Skeletal muscle cell (primary cell): ENCODE data around the gene IFT80.
"Not testable (repeated sequence)": the region's sequence is repeated elsewhere in the genome, so short reads cannot be mapped to it uniquely, and the experiment has no call there.

Experiments used
- DNase-seq: peaks from one replicate; pipeline ENCODE4 v3.0.0-alpha.2; 2010; ENCODE audit warnings: low read depth
- H3K4me3 ChIP-seq: 2 replicates; pipeline ENCODE4 v1.5.1; 2011; ENCODE audit warnings: low read depth, mild to moderate bottlenecking, control low read depth, low read length, moderate library complexity

The IFT80 gene

DNA sequence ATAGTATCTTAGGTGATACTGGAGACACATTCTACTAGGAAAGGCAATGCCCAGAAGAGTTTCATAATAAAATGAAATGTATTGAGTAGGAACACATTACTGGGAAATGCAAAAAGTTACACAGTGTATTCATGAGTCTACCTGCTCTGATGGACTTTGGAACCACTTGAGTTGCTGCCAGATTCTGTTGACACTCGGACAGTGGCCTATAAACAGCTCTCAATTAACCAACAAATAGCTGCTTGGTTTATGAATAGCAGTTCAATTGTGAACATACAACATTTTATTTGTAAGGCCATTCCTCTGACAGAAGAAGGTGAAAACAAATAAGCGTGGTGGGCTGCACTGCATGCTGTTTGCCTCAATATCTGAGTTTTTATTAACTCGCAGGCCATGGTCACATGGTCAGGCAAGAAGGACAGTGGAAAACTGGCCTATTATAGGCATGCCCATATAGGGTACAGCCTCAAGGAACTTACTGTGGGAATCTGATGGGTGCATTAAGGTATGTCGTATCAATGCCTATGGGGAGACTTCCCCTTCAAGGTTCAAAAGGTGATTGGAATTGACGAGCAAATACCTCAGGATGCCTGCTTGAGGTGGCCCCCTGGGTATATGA lies 107.6 kb downstream of the IFT80 start:
- DNase-seq, result no peak
- no peak overlapping the region for H3K4me3 ChIP-seq

DNA sequence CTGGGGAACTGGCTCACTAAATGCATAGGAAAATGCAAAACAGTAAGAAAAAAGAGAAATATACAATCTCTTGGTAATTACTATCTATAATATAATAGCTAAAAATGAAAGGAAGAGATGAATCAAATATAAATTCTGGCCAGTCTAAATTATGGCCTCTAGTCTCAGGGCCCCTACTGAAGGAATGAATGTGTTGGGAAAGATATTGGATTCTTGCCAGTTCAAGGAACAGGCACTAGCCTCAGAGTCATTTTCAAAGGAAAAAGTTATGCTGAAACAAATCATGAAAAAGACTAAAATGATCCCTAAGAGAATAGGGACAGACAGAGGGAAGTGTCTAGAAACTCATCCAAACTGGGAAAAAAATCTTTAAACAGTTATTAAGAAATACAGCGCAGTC lies 111.4 kb downstream of the IFT80 start:
- H3K4me3 ChIP-seq, result no peak overlapping the region
- DNase-seq, result no peak

DNA sequence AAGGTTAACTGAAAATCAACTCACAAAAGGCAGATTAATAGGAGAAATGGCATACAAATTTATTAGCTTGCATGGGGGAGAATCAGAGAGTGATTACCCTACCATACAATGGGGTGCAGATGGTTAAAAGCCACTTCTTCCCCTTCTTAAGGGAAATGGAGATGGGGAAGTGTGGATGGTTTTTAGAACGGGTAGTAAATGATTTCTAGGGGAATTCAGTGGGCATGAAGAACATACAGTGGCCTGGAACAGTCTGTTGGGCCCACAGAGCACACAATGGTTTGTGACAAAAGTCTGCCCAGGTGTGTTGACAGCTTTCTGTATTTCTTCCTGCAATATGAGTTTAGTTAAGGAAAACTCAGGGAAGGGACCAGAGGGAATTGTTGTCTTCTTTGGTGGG lies 112.8 kb downstream of the IFT80 start:
- no peak for DNase-seq
- H3K4me3 ChIP-seq, result no peak overlapping the region

DNA sequence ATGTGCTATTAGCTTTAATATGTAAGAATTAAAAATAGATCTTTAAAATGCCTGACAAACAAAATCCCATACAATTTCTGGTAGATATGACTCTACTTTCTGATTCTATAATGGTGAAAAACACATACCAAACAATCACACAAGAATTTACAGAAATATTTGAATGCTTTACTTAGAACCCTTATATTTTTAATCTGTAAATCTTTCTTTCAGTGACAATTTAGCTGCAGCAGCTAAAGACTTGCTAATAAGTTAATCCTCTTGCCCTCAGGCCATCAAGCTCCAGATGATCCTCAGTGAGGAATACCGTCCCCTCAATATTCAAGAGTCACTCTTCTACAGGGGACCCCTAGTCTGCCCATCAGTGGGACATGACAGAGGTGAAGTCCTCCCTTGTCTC lies 118.2 kb downstream of the IFT80 start:
- no peak for DNase-seq
- H3K4me3 ChIP-seq, result no peak overlapping the region

DNA sequence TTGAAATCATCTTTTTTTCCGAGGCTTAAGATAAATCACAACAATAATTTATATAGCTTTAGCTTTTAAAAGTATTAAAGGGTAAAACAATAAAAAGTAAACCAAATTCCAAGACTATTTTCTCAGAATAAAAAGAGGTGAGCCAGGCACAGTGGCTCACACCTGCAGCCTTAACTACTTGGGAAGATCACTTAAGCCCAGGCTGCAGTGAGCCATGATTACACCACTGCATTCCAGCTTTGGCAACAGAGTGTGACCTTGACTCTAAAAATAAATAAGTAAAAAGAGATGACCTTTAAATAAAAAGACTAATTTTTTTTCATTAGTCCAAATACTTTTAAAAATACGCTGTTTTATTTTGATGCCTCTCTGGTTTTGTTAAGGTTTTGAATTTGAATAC lies 119.4 kb downstream of the IFT80 start:
- no peak overlapping the region for H3K4me3 ChIP-seq
- no peak for DNase-seq

DNA sequence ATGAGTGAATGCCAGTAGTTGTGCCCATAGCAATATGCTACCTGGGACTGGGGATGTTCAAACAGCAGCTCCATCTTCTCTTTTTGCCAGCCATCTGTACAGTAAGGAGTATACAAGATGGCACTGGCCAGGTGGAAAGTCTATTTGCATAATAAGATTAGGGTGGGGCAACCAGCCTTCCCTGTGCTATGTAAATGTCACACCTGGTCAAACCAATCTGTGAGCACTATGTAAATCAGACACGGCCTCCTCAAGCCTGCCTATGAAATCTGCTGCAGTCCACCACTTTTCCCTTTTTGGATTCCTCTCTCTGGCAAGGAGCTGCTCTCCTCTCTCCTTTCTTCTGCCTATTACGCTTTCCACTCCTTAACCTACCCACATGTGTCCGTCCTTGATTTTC lies 120.8 kb downstream of the IFT80 start:
- no peak overlapping the region for H3K4me3 ChIP-seq
- DNase-seq, result no peak

DNA sequence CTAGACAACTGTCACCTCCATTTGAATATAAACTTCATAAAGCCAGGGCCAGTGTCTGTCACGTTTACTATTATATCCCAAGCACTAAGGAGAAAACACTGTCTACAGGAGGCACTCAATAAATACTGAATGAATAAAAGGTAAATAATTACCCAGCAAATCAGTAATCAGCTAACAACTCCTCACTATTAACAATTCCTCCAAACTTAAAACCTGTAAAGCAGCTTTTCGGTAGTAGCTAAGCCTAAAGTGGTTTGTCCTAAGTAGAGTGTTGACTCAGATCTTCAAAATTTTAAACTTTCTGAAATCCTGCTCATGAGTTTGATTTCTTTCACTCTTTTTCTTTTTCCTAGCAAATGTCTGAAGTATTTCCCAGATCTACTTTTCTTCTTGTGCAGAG lies 133.9 kb downstream of the IFT80 start:
- DNase-seq, result no peak
- no peak overlapping the region for H3K4me3 ChIP-seq

DNA sequence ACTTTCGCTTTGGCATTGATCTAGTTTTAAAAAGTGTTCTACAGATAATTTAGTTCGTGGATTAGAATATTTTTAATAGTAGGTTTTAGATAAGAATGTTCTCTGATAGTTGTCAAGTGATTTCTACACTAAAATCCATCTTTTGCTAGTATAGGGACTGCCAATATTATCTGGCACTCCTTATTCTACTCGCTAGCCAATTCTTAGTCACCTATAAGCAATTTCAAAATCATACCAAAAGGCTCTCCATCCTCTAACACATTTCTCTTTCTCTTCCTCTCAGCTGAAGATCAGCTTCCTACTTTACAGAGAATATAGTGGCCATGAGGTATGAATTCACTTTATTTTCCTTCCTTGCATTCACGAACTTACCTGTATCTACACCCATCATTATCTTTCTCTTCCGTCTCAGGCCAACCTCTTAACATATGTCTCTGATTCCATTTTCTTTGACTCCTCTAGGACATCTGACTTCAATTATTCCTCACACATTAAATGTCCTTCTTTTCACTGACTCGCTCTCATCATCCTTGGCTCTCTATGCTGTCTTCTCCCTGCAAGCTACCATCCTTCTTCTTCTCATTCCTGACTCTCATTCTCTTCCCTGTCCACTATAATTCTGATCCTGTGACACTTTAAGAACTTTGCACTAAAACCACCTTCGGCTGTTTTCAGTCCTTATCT lies 138.3 kb downstream of the IFT80 start:
- no peak overlapping the region for H3K4me3 ChIP-seq
- no peak for DNase-seq

DNA sequence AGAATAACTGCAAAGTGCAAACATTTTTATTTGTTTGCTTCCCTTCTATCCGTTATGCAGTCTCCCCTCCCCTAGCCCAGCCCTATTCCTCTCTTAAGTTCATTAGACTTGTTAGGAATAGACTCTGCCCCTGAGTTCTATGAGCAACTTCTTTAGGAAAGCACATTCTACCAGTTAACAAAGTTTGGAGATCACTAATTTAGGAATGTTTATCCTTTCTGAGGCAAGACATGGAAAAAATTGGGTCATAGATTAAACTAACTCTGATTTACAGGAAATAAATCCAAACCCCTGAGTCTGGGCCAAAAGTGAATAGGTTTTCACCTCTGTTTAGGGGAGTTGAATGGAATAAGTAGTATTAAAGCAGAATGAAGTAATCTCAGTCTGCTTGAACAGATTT lies 139.4 kb downstream of the IFT80 start:
- DNase-seq, result no peak
- H3K4me3 ChIP-seq, result no peak overlapping the region

DNA sequence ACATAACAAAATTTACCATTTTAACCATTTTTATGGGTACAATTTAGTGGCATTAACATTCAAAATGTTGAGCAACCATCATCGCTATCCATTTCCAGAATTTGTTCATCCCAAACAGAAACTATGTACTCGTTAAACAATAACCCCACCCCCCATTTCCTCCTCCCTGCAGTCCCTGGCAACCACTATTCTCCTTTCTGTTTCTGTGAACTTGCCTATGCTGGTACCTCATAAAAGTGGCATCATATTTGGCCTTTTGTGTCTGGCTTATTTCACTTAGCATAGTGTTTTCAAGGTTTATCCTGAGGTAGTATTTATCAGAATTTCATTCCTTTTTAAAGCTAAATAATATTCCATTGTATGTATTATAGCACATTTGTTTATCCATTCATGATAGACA lies 141.4 kb downstream of the IFT80 start:
- H3K4me3 ChIP-seq, result no peak overlapping the region
- DNase-seq, result no peak

DNA sequence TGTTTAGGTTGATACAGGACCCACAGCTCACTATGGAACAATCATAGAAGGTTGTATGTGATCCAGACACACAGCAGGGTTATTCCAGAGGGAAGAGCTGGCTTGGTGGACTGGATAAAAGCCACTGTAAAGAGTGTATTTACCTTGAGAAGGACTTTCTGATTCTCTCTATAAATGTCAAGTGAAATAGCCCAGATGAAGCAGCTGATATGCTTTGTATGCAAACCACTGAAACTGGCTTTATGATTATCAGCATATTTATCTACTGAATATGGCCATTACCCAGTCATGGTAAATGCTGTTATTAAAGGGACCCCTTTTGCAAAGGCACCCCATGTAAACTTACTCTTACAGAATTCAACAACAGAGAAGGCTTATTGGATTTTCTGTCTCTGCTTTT lies 145.7 kb downstream of the IFT80 start:
- no peak overlapping the region for H3K4me3 ChIP-seq
- DNase-seq, result no peak

DNA sequence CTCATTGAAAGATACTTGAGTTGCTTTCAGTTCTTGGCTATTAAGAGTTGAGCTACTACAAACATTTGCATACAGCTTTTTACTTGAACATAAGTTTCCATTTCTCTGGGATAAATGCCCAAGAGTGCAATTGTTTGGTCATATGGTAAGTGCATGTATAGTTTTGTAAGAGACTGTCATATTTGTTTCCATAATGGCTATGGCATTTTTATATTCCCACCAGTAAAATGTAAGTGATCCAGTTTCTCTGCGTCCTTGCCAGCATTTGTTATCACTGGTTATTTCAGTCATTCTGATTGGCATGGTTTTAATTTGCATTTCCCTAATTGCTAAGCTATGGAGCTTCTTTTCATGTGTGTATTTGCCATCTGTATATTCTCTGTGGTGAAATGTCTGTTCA lies 151.3 kb downstream of the IFT80 start:
- H3K4me3 ChIP-seq, result no peak overlapping the region
- DNase-seq, result no peak

DNA sequence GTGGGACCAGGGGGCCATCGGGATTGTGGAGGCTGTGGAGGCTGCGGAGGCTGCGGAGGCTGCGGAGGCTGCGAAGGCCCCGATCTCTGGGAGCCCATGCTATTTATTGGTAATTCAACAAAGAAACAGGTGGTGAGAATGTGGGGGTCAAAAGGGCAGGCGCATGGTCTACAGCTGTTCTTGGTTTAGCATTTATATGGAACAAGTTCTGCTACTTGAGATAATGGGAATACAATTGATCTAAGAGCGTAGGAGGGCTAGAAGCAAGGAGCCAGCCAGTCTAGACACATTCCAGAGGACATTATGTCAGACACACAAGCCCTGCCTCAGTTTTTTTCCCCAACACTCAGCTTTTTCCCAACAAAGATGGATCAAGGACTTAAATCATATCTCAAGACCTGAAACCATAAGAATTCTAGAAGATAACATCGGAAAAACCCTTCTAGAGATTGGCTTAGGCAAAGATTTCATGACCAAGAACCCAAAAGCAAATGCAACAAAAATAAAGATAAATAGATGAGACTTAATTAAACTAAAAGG lies 153.7 kb downstream of the IFT80 start:
- DNase-seq, result no peak
- no peak overlapping the region for H3K4me3 ChIP-seq

DNA sequence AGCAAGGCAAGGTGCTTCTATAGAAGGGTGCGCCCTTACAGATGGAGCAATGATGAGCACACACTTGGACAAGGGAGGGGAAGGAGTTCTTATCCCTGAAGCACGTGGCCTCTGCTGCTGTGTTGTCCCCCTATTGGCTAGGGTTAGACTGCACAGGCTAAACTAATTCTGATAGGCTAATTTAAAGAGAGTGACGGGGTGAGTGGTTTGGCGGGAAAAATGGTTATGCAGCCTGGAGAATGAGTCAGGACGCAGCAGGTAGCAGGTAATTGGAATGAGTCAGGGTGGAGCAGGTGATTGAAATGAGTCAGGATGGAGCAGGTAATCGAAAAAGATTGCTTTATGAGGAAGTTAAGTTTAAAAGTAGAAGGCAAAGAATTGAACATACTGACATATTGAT lies 158.3 kb downstream of the IFT80 start:
- DNase-seq, H3K4me3 ChIP-seq: not testable (repeated sequence)

DNA sequence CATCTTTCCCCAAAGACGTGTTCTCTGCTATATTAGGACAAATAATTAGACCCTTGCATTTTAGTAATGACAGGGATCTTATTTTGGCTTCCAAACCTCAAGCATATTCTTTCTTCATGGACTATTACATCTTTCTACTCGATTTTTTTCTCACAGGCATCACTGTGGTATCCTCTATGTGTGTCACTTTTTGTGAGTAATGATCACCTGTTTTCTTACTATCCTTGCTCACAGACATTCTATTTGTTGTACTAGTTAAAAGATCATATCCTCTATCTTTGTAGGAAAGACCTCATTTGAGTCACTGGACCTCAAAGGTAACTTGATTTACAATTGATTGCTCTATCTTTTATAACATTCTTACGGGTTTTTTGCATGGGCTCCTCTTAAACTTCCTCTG lies 167.0 kb downstream of the IFT80 start:
- no peak for DNase-seq
- no peak overlapping the region for H3K4me3 ChIP-seq

DNA sequence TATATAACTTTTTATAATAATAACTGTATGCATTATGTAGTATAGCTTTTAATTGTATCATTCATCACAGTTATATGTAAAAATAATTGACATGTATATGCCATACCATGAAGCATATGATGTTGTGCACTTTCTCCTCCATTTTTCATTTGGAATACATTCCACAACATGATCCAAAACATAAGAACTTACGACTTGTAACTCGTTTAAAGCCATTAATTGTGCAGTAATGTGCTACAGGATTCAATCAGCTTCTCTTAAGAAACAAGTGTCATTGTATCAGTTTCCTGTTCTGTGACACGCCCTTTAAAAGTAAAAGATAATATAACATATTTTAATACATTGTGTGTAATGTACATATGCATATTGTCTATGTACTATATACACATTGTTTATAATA lies 171.6 kb downstream of the IFT80 start:
- H3K4me3 ChIP-seq, result no peak overlapping the region
- no peak for DNase-seq

DNA sequence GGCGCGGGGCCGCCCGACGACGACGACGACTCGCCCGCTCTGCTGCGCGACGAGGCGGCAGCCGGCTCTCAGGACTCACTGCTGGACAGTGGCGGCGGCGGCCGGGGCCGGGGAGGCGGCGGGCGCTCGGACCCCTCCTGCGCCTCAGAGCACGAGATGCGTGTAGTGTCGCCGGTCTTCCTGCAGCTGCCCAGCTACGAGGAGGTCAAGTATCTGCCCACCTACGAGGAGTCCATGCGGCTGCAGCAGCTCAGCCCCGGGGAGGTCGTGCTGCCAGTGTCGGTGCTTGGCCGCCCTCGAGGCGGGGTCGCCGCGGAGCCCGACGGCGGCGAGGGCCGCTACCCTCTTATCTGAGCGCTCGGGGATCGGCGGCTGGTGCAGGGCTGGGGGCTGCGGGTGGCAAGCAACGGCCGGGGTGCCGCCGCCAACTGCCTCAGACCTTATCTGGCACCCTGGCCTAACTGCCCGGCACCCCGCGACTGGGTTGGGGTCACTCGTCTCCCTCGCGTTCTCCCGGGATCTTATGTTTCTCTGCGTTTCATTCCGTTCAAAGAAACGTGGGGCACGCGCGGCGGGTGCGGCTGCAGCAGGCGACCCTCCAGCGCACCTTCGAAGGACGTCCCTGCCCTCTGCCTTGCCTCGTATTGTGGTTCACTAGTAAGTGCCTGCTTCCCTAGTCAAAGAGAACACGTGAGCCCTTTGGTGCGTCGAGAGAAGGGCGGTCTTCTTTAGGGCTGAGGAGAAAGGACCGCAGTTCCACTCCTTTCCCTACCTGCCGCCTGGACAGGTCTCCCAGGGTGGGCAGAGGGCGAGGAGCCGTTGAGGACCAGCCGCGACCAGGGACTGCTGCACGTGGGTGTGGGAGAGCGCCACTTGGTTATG lies 172.8 kb downstream of the IFT80 start:
- H3K4me3 ChIP-seq, result peak overlapping the region; percentile 49
- no peak for DNase-seq

DNA sequence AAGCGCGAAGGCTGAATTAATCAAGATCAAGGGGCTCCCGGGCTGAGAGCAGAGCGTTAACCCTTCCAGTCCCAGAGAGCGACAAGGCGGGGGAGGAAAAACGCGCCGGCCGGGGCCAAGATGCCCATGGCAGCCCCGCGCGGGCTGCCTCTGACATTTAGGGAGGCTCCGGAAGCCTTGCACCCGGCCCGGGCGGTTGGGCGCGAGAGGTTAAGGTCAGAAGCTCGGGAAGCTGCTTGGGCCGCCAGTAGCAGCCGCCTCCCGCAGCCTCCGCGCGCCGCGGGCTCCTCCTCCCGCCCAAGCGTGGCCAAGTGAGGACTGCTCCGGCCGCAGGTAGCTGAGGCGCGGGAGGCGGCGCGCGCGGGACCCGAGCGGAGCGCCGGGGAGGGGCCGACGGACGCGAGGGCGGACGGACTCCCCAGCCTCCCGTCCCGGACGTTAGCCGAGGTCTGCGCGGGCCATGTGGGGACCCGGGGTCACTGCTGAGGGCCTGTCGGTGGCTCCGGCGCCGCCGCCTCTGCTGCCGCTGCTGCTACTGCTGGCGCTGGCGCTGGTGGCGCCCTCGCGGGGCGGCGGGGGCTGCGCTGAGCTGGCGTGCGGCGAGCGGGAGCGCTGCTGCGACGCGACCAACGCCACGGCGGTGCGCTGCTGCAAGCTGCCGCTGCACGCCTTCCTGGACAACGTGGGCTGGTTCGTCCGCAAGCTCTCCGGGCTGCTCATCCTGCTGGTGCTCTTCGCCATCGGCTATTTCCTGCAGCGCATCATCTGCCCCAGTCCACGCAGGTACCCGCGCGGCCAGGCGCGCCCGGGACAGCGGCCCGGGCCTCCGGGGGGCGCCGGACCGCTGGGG lies 173.6 kb downstream of the IFT80 start, which contains the start of gene C3orf80:
Gene C3orf80, plus strand, starts transcription at position 247 of the 850 bp plus-strand sequence. Its CDS starts 214 bp downstream, at position 461.
- no peak for DNase-seq
- peak within 1 kb of the TSS; percentile 49 for H3K4me3 ChIP-seq

DNA sequence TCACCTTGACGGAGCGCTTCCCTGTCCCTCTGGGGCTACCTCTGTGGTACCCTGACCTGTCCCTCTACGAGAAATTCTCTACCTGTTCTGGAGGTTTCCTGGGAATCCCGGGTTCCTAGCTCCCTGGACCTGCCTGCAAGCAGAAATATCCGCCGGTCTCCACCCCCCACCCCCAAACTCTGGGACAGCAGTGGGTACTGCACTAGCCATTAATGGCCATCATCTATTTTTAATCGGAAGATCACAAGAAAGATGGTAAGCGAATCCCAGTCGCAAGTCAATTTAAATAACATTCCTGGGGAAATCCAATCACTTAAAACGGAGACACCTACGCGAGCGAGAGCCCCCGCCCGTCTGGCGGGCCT lies 174.2 kb downstream of the IFT80 start:
- peak overlapping the region; percentile 49 for H3K4me3 ChIP-seq
- no peak for DNase-seq
